Measurements from ENCODE around the gene SH2D4B. TPM values are rescaled to one million over a fixed set of nuclear protein-coding genes. Genes with fewer than 3 reads are reported as not detected.

Gene SH2D4B
- total and polyA plus RNA-seq, 2 of the 13 experiments (the other 11 are each of a cell fraction or from before 2014, with no cell fraction given): not detected

DNA sequence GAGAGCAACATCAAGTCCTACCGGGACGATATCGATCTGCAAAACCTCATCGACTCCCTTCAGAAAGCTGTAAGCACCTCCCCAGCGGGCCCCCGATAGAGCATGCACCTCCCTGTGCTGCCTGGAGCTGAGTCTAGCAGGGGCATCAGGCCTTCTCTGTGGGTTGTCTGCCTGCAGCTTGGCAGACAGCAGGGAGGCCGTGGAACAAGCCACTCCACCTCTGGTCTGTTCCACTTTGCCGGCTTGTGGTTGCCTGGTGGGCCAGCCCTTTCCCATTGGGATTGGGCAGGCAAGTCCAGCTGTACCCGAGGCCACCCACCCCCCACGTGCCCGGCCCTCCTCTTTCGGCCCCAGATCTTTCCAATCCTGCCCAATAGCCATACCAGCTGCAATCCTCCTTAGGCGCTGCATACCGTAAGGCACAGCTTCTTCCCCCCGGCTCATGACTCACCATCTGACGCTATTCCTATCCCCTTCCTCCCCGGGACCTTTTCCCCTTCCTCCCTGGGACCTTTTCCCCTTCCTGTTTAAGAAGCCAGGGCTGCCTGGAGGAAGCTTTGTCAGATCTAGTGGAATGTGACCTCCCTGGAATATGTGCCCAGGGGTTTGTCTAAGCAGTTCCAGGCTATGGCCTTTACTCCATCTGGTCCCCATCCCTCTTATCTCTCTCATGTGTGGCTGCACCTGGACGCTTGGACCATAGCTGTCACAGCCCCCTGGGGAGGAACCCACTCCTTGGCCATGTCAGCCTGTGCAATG lies 28.1 kb upstream of the SH2D4B start (continued):
- TF ChIP-seq, protein P1, sequence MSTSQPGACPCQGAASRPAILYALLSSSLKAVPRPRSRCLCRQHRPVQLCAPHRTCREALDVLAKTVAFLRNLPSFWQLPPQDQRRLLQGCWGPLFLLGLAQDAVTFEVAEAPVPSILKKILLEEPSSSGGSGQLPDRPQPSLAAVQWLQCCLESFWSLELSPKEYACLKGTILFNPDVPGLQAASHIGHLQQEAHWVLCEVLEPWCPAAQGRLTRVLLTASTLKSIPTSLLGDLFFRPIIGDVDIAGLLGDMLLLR (CRISPR knock-in tag; IDR thresholded peaks at IDR 0.05): no peak
- TF ChIP-seq, protein P2, sequence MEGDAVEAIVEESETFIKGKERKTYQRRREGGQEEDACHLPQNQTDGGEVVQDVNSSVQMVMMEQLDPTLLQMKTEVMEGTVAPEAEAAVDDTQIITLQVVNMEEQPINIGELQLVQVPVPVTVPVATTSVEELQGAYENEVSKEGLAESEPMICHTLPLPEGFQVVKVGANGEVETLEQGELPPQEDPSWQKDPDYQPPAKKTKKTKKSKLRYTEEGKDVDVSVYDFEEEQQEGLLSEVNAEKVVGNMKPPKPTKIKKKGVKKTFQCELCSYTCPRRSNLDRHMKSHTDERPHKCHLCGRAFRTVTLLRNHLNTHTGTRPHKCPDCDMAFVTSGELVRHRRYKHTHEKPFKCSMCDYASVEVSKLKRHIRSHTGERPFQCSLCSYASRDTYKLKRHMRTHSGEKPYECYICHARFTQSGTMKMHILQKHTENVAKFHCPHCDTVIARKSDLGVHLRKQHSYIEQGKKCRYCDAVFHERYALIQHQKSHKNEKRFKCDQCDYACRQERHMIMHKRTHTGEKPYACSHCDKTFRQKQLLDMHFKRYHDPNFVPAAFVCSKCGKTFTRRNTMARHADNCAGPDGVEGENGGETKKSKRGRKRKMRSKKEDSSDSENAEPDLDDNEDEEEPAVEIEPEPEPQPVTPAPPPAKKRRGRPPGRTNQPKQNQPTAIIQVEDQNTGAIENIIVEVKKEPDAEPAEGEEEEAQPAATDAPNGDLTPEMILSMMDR (CRISPR knock-in tag; IDR thresholded peaks at IDR 0.05): no peak
- TF ChIP-seq DPF2 (CRISPR knock-in tag; IDR thresholded peaks at IDR 0.05; ENCODE audit: borderline replicate concordance, low read depth) (no peak), CHD4 (IDR thresholded peaks at IDR 0.05; ENCODE audit: borderline replicate concordance, low read length) (no peak), HNF4G (IDR thresholded peaks at IDR 0.05; ENCODE audit: borderline replicate concordance, low read depth, low read length) (no peak), HNF4G (CRISPR knock-in tag; IDR thresholded peaks at IDR 0.05; ENCODE audit: borderline replicate concordance, low read depth) (no peak)
- TF ChIP-seq, protein P3, sequence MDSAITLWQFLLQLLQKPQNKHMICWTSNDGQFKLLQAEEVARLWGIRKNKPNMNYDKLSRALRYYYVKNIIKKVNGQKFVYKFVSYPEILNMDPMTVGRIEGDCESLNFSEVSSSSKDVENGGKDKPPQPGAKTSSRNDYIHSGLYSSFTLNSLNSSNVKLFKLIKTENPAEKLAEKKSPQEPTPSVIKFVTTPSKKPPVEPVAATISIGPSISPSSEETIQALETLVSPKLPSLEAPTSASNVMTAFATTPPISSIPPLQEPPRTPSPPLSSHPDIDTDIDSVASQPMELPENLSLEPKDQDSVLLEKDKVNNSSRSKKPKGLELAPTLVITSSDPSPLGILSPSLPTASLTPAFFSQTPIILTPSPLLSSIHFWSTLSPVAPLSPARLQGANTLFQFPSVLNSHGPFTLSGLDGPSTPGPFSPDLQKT (CRISPR knock-in tag; IDR thresholded peaks at IDR 0.05; ENCODE audit: borderline replicate concordance): no peak
- TF ChIP-seq, protein P4, sequence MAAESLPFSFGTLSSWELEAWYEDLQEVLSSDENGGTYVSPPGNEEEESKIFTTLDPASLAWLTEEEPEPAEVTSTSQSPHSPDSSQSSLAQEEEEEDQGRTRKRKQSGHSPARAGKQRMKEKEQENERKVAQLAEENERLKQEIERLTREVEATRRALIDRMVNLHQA (CRISPR knock-in tag; IDR thresholded peaks at IDR 0.05): no peak
- TF ChIP-seq, protein P5, sequence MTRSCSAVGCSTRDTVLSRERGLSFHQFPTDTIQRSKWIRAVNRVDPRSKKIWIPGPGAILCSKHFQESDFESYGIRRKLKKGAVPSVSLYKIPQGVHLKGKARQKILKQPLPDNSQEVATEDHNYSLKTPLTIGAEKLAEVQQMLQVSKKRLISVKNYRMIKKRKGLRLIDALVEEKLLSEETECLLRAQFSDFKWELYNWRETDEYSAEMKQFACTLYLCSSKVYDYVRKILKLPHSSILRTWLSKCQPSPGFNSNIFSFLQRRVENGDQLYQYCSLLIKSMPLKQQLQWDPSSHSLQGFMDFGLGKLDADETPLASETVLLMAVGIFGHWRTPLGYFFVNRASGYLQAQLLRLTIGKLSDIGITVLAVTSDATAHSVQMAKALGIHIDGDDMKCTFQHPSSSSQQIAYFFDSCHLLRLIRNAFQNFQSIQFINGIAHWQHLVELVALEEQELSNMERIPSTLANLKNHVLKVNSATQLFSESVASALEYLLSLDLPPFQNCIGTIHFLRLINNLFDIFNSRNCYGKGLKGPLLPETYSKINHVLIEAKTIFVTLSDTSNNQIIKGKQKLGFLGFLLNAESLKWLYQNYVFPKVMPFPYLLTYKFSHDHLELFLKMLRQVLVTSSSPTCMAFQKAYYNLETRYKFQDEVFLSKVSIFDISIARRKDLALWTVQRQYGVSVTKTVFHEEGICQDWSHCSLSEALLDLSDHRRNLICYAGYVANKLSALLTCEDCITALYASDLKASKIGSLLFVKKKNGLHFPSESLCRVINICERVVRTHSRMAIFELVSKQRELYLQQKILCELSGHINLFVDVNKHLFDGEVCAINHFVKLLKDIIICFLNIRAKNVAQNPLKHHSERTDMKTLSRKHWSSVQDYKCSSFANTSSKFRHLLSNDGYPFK (CRISPR knock-in tag; IDR thresholded peaks at IDR 0.05; ENCODE audit: borderline replicate concordance): no peak

Data from HepG2 (cell line).